ENCODE measurements around the gene ZNF714. TPM values are rescaled to one million over a fixed set of nuclear protein-coding genes. Genes with fewer than 3 reads are reported as not detected.
A peak's percentile ranks its signal among the peaks of the same experiment; 100 is the strongest.
"Not testable (repeated sequence)": the region's sequence is repeated elsewhere in the genome, so short reads cannot be mapped to it uniquely, and the experiment has no call there.

ZNF714 gene
- total RNA-seq, 2 experiments from 2014 or later: 17.9 to 18.0 TPM

DNA sequence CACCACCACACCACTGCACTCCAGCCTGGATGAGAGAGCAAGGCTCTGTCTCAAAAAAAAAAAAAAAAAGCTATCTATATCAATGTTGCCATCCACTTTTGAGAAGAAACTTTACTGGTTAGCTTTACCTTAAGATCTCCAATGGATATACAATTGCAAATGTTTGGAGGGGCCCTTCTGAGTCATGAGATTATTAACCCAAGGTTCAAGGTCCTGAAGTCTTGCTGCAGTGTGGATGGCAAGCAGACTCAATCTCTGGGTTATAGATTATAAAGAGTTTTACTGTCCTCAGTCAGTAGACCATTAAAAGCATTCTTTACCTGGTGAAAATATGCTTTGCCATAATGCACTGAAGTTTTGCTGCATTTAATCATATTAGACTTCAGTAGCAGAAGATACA lies 56.1 kb downstream of the ZNF714 start:
- Mint-ChIP-seq H3K36me3 (peaks cover 5% of the 10 kb centered on the region), H3K27ac (no peak overlapping the region), H3K9me3 (no peaks in the 10 kb centered on the region), H3K4me1 (ENCODE audit: low read depth) (peaks cover 14% of the 10 kb centered on the region), H3K4me3 (no peak overlapping the region), H3K27me3 (no peaks in the 10 kb centered on the region)
- DNase-seq: no peak
- ChIA-PET POLR2A (interaction anchor here (0.6 kb wide), 1 partner anchor 834 kb away, joined by 4 read pairs; no protein-coding TSS in a partner anchor), CTCF (no interaction called here)
- intact Hi-C loops (cut with micrococcal nuclease): no loop called here

- H3K9me3 Mint-ChIP-seq, CTCF ChIA-PET, H3K27ac Mint-ChIP-seq, H3K4me3 Mint-ChIP-seq, DNase-seq, H3K27me3 Mint-ChIP-seq: not testable (repeated sequence)
- POLR2A ChIA-PET: interaction anchor here (1.2 to 2.2 kb wide), 4 partner anchors 59 to 365 kb away, joined by 3 to 12 read pairs (median 6); partner anchors contain the start of genes ZNF430, ZNF66 and ZNF714
- Mint-ChIP-seq H3K36me3 (peaks cover 29% of the 10 kb centered on the region), H3K4me1 (ENCODE audit: low read depth) (peaks cover 36% of the 10 kb centered on the region)
- intact Hi-C loops (cut with micrococcal nuclease): loop anchor here (1.0 to 5.0 kb wide), 3 partner anchors 57 to 716 kb away; partner anchors contain the start of gene ZNF85
Measured at GRCh38 chr19:21141006-21141405, 59.0 kb downstream of the ZNF714 start.

- DNase-seq: peak; percentile 94
- H3K9me3 Mint-ChIP-seq: no peaks in the 10 kb centered on the region
- POLR2A ChIA-PET: interaction anchor here (0.9 to 2.2 kb wide), 7 partner anchors 60 to 576 kb away, joined by 3 to 12 read pairs (median 6); partner anchors contain the start of genes ZNF430, ZNF66, ZNF708 and ZNF714
- intact Hi-C loops (cut with micrococcal nuclease): loop anchor here (1.0 to 5.0 kb wide), 4 partner anchors 58 to 717 kb away; partner anchors contain the start of gene ZNF85
- H3K4me1 Mint-ChIP-seq (ENCODE audit: low read depth): peaks cover 41% of the 10 kb centered on the region
- peaks cover 35% of the 10 kb centered on the region for H3K36me3 Mint-ChIP-seq
- peak within 1 kb of the TSS; percentile 90 for H3K27ac Mint-ChIP-seq
- CTCF ChIA-PET: interaction anchor here (0.9 to 1.0 kb wide), 3 partner anchors 142 to 1144 kb away, joined by 3 to 6 read pairs (median 4); partner anchors contain the start of gene ZNF43
- H3K27me3 Mint-ChIP-seq: no peaks in the 10 kb centered on the region
- H3K4me3 Mint-ChIP-seq: peak within 1 kb of the TSS; percentile 96
Measured at GRCh38 chr19:21141787-21142464, 59.9 kb downstream of the ZNF714 start, which contains the start of gene ZNF431. Gene ZNF431 (plus strand): TSS chr19:21142040. CDS start chr19:21142184, 144 bp downstream.

GRCh38 chr19:21143428-21143827 lies 61.4 kb downstream of the ZNF714 start:
- CTCF ChIA-PET: no interaction called here
- Mint-ChIP-seq H3K9me3 (no peaks in the 10 kb centered on the region), H3K4me3 (peak overlapping the region; percentile 41), H3K27me3 (no peaks in the 10 kb centered on the region), H3K4me1 (ENCODE audit: low read depth) (peaks cover 45% of the 10 kb centered on the region), H3K36me3 (peaks cover 47% of the 10 kb centered on the region), H3K27ac (no peak overlapping the region)
- intact Hi-C loops (cut with micrococcal nuclease): loop anchor here (2.0 to 5.0 kb wide), 2 partner anchors 121 to 221 kb away; partner anchors contain the start of gene ZNF85
- DNase-seq: no peak
- POLR2A ChIA-PET: interaction anchor here (2.2 kb wide), 1 partner anchor 122 kb away, joined by 12 read pairs; the partner anchor contains the start of gene ZNF430

- intact Hi-C loops (cut with micrococcal nuclease): loop anchor here (2.0 to 5.0 kb wide), 2 partner anchors 121 to 222 kb away; partner anchors contain the start of gene ZNF85
- peaks cover 45% of the 10 kb centered on the region for H3K4me1 Mint-ChIP-seq (ENCODE audit: low read depth)
- ChIA-PET CTCF (no interaction called here), POLR2A (no interaction called here)
- H3K4me3 Mint-ChIP-seq: no peak overlapping the region
- peaks cover 51% of the 10 kb centered on the region for H3K36me3 Mint-ChIP-seq
- no peak overlapping the region for H3K27ac Mint-ChIP-seq
- no peaks in the 10 kb centered on the region for H3K27me3 Mint-ChIP-seq
- DNase-seq: peak; percentile 24
- H3K9me3 Mint-ChIP-seq: no peaks in the 10 kb centered on the region
Measured at GRCh38 chr19:21143854-21144253, 61.9 kb downstream of the ZNF714 start.

DNA sequence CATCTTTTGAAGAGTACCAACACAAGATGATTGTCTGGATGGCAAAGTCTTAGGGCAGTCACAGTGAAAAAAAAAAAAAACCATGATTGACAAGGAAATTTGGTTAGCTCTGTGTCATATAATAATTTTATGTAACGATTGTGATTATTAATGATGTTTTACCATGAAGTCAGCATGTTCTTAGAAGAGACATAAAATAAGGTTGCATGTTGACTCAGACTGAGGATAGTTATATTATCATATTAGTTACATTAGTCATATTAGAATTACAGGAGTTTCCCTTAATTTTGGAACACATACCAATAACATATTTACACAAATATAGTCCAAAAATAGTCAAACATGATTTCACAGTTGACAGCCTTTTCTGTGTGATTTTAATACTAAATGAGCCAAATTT lies 65.5 kb downstream of the ZNF714 start:
- H3K36me3 Mint-ChIP-seq: peaks cover 79% of the 10 kb centered on the region
- DNase-seq: no peak
- intact Hi-C loops (cut with micrococcal nuclease): no loop called here
- no peak overlapping the region for H3K4me3 Mint-ChIP-seq
- CTCF ChIA-PET: no interaction called here
- H3K27me3 Mint-ChIP-seq: no peaks in the 10 kb centered on the region
- H3K27ac Mint-ChIP-seq: no peak overlapping the region
- H3K4me1 Mint-ChIP-seq (ENCODE audit: low read depth): peaks cover 36% of the 10 kb centered on the region
- POLR2A ChIA-PET: no interaction called here
- H3K9me3 Mint-ChIP-seq: no peaks in the 10 kb centered on the region

DNA sequence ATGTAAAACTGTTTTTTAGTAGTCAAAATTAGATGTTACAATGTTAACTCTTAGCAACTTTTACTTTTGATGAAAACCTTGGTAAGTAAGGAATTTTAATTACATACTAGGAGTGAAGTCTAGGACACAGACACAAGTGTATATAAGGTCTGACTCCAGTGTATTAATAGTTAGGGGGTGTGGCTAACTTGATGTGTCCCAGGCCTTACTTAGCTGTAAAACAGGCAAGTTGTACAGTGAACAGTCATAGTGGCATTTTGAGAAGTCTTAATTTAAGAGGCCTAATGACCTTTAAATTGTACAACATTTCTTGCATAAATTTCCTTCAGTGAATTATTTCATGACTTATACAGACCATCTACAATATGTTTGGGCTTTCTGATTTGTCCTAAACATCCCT lies 66.7 kb downstream of the ZNF714 start:
- H3K4me1 Mint-ChIP-seq (ENCODE audit: low read depth): peaks cover 27% of the 10 kb centered on the region
- no peaks in the 10 kb centered on the region for H3K27me3 Mint-ChIP-seq
- no peak for DNase-seq
- H3K9me3 Mint-ChIP-seq: no peaks in the 10 kb centered on the region
- peaks cover 84% of the 10 kb centered on the region for H3K36me3 Mint-ChIP-seq
- no peak overlapping the region for H3K4me3 Mint-ChIP-seq
- ChIA-PET CTCF (no interaction called here), POLR2A (no interaction called here)
- intact Hi-C loops (cut with micrococcal nuclease): no loop called here
- no peak overlapping the region for H3K27ac Mint-ChIP-seq

- ChIA-PET POLR2A (no interaction called here), CTCF (no interaction called here)
- intact Hi-C loops (cut with micrococcal nuclease): no loop called here
- H3K27ac Mint-ChIP-seq: no peak overlapping the region
- no peak overlapping the region for H3K4me3 Mint-ChIP-seq
- H3K27me3 Mint-ChIP-seq: no peaks in the 10 kb centered on the region
- no peak for DNase-seq
- no peaks in the 10 kb centered on the region for H3K9me3 Mint-ChIP-seq
- peaks cover 18% of the 10 kb centered on the region for H3K4me1 Mint-ChIP-seq (ENCODE audit: low read depth)
- peaks cover 76% of the 10 kb centered on the region for H3K36me3 Mint-ChIP-seq
Measured at GRCh38 chr19:21149877-21150276, 67.9 kb downstream of the ZNF714 start.

DNA sequence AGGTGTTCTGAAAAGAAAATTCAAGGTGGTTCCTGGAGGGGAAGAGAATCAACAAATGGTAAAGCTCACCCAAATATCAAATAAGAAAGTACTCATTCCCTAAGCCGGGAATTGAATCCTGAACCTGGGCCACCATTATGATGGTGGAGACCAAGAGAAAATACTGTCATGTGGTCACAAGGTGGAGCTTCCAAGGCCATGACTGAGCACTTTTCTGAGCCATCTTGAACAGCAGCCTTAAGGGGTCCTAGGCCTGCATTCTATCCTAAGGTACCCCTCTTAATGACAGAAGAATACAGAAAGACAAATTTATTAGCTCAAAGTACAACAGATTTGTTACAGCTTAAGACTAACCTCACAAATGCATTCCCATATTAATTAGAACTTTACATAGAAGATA lies 69.5 kb downstream of the ZNF714 start:
- H3K4me1 Mint-ChIP-seq (ENCODE audit: low read depth): peaks cover 20% of the 10 kb centered on the region
- peaks cover 79% of the 10 kb centered on the region for H3K36me3 Mint-ChIP-seq
- H3K27me3 Mint-ChIP-seq: no peaks in the 10 kb centered on the region
- DNase-seq: no peak
- no peak overlapping the region for H3K27ac Mint-ChIP-seq
- peaks cover 2% of the 10 kb centered on the region for H3K9me3 Mint-ChIP-seq
- ChIA-PET CTCF (no interaction called here), POLR2A (no interaction called here)
- intact Hi-C loops (cut with micrococcal nuclease): loop anchor here (1.0 kb wide), 1 partner anchor 61 kb away; no protein-coding TSS in a partner anchor
- no peak overlapping the region for H3K4me3 Mint-ChIP-seq

DNA sequence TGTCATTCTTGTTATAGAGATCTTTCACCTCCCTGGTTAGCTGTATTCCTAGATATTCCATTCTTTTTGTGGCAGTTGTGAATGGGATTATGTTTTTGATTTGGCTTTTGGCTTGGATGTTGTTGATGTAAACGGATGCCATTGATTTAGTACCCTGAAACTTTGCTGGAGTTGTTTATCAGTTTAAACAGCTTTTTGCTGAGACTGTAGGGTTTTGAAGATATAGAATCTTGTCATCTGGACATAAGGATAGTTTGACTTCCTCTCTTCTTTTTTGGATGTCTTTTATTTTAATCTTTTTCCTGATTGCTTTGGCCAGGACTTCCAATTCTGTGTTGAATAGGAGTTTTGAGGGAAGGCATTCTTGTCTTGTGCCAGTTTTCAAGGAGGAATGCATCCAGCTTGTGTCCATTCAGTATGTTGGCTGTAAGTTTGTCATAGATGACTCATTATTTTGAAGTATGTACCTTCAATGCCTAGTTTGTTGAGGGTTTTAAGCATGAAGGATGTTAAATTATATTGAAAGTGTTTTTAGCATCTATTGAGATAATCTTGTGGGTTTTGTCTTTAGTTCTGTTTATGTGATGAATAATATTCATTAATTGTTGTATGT lies 76.6 kb downstream of the ZNF714 start:
- Mint-ChIP-seq H3K9me3 (peaks cover 2% of the 10 kb centered on the region), H3K27ac (no peak overlapping the region), H3K4me3 (no peak overlapping the region), H3K27me3 (no peaks in the 10 kb centered on the region), H3K4me1 (ENCODE audit: low read depth) (peaks cover 24% of the 10 kb centered on the region), H3K36me3 (peaks cover 42% of the 10 kb centered on the region)
- POLR2A ChIA-PET: no interaction called here
- CTCF ChIA-PET: no interaction called here
- no peak for DNase-seq
- intact Hi-C loops (cut with micrococcal nuclease): no loop called here

DNA sequence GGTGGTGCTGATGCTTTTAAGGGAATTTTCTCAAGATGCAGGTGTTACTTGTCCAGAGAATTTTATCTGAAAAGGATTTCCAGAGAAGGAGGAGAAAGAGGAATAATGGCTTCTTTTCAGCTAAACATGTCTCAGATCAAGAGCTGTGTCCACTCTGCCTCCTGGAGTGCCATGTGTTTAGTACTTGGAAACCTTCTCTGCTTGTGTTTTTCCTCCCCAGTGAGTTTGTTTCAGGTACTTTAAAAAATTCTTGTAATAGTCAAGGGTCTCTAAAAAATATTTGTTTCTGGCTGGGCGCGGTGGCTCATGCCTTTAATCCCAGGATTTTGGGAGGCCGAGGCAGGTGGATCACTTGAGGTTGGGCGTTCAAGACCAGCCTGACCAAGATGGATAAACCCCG lies 82.5 kb downstream of the ZNF714 start:
- Mint-ChIP-seq H3K4me1 (ENCODE audit: low read depth) (peaks cover 11% of the 10 kb centered on the region), H3K9me3 (no peaks in the 10 kb centered on the region), H3K4me3 (no peak overlapping the region), H3K36me3 (peaks cover 43% of the 10 kb centered on the region), H3K27ac (no peak overlapping the region), H3K27me3 (no peaks in the 10 kb centered on the region)
- ChIA-PET CTCF (no interaction called here), POLR2A (interaction anchor here (1.0 kb wide), 1 partner anchor 9 kb away, joined by 4 read pairs; no protein-coding TSS in a partner anchor)
- DNase-seq: no peak
- intact Hi-C loops (cut with micrococcal nuclease): no loop called here

DNA sequence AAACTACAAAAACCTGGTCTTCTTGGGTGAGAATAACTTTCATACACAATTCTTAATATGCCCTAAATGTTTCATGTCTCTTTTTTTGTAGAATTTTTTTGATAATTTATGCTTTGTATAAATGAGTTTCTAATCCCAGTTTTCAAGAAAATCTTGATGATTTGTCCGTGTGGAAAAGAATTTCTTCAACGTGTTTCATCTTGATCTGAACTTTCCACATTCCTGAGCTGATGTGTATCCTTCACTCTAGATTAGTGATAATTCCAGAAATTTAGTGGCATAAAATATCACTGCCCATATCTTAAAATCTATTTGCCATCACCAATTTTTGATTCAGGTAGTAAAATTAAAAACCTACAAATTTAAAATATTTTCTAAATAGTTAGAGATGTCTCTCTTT lies 84.4 kb downstream of the ZNF714 start:
- peaks cover 44% of the 10 kb centered on the region for H3K36me3 Mint-ChIP-seq
- POLR2A ChIA-PET: no interaction called here
- no peak for DNase-seq
- peaks cover 5% of the 10 kb centered on the region for H3K4me1 Mint-ChIP-seq (ENCODE audit: low read depth)
- CTCF ChIA-PET: no interaction called here
- H3K27me3 Mint-ChIP-seq: no peaks in the 10 kb centered on the region
- intact Hi-C loops (cut with micrococcal nuclease): no loop called here
- no peak overlapping the region for H3K27ac Mint-ChIP-seq
- H3K4me3 Mint-ChIP-seq: no peak overlapping the region
- H3K9me3 Mint-ChIP-seq: no peaks in the 10 kb centered on the region
